GM12864 (cell line): Measurements from ENCODE around the gene FMNL3.

Source experiments
- DNase-seq: peaks from one replicate; pipeline ENCODE4 v3.0.0-alpha.2; 2011; ENCODE audit warnings: low read depth
- H3K4me3 ChIP-seq: 2 replicates; pipeline ENCODE4 v1.5.1; 2011; ENCODE audit warnings: mild to moderate bottlenecking, low read depth, low read length, control low read depth
- CTCF ChIP-seq: IDR thresholded peaks from 2 replicates; pipeline ENCODE4 v1.5.1; 2011; ENCODE audit warnings: low read depth, mild to moderate bottlenecking, moderate library complexity, low read length, control low read depth, inconsistent platforms; ENCODE audit errors: missing control alignments

Gene FMNL3

GRCh38 chr12:49626836-49627235 lies 80.4 kb downstream of the FMNL3 start:
- no peak for DNase-seq
- TF ChIP-seq CTCF, result no peak
- no peak overlapping the region for H3K4me3 ChIP-seq

- no peak for DNase-seq
- peak; percentile 20 for TF ChIP-seq CTCF
- no peak overlapping the region for H3K4me3 ChIP-seq
Observed at GRCh38 chr12:49626169-49626835, 80.9 kb downstream of the FMNL3 start.

- TF ChIP-seq CTCF, result no peak
- no peak overlapping the region for H3K4me3 ChIP-seq
- no peak for DNase-seq
Observed at GRCh38 chr12:49624921-49625577, 82.2 kb downstream of the FMNL3 start.

- peak within 1 kb of the TSS; percentile 49 for H3K4me3 ChIP-seq
- peak; percentile 47 for DNase-seq
- TF ChIP-seq CTCF, result peak; percentile 49
Observed at GRCh38 chr12:49623142-49623904, 83.9 kb downstream of the FMNL3 start, which contains the start of gene PRPF40B. Gene PRPF40B, plus strand, starts transcription at chr12:49623561. Its CDS starts 30 bp downstream, at chr12:49623591.

- peak overlapping the region; percentile 49 for H3K4me3 ChIP-seq
- TF ChIP-seq CTCF, result no peak
- DNase-seq, result peak; percentile 67
Observed at GRCh38 chr12:49622501-49623141, 84.6 kb downstream of the FMNL3 start.

- peak overlapping the region; percentile 49 for H3K4me3 ChIP-seq
- DNase-seq, result no peak
- TF ChIP-seq CTCF, result no peak
Observed at GRCh38 chr12:49621651-49622500, 85.3 kb downstream of the FMNL3 start.
